ENCODE results near the gene NDUFV1. TPM values are rescaled to one million over a fixed set of nuclear protein-coding genes. Genes with fewer than 3 reads are reported as not detected.

Gene NDUFV1
- total and polyA plus RNA-seq, 7 donors: 152 to 286 (median 217) TPM

GRCh38 chr11:67641338-67642172 is 34.8 kb downstream of the NDUFV1 start:
- intact Hi-C loops (cut with DNase I): no loop called here
- Histone ChIP-seq H3K36me3 (no peaks in the 10 kb centered on the region), H3K27ac (no peak overlapping the region), H3K4me1 (no peaks in the 10 kb centered on the region), H3K4me3 (no peak overlapping the region), H3K27me3 (peaks cover 0 to 4% (median 0%) of the 10 kb centered on the region in 3 donors), H3K9me3 (no peaks in the 10 kb centered on the region)
- TF ChIP-seq POLR2AphosphoS5 (IDR thresholded peaks at IDR 0.05) (no peak), POLR2A (IDR thresholded peaks at IDR 0.05) (no peak), CTCF (IDR thresholded peaks at IDR 0.05) (no peak), EP300 (IDR thresholded peaks at IDR 0.05) (no peak)
- 87 to 90% methylated on average over 28 of the region's 28 CpGs for WGBS, 2 donors
- peak; percentile 44 for DNase-seq

GRCh38 chr11:67642173-67643120 is 35.7 kb downstream of the NDUFV1 start:
- WGBS, 2 donors: 93% methylated on average over 15 of the region's 15 CpGs
- DNase-seq: peak; percentile 35
- TF ChIP-seq EP300 (IDR thresholded peaks at IDR 0.05): no peak
- no peak for TF ChIP-seq POLR2AphosphoS5 (IDR thresholded peaks at IDR 0.05)
- TF ChIP-seq CTCF (IDR thresholded peaks at IDR 0.05): no peak
- TF ChIP-seq POLR2A (IDR thresholded peaks at IDR 0.05): no peak
- peaks cover 0 to 11% (median 0%) of the 10 kb centered on the region in 3 donors for H3K27me3 ChIP-seq
- no peak overlapping the region for H3K27ac ChIP-seq
- intact Hi-C loops (cut with DNase I): no loop called here
- no peak overlapping the region for H3K4me3 ChIP-seq
- H3K4me1 ChIP-seq: no peaks in the 10 kb centered on the region
- no peaks in the 10 kb centered on the region for H3K9me3 ChIP-seq
- H3K36me3 ChIP-seq: no peaks in the 10 kb centered on the region

DNA sequence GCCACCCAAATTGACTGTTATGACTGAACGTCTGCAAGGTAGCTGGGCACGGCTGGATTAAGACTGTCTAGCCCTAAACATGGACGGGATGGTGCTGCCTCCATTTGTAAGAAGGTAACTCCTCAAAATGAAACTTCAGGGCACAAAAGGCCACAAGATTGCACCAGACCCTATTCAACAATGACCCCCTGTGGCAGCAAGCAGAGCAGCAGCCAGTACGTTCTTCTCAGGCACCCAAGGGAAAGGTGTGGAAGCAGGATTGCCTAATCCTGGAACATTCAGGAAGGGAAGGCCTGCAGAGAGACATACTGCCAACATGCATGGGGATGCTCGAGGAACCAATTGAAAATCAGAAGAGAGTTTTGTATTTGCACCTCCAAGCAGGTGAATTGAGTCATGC is 37.3 kb downstream of the NDUFV1 start:
- no peaks in the 10 kb centered on the region for H3K4me1 ChIP-seq
- H3K27me3 ChIP-seq: peaks cover 0 to 17% (median 0%) of the 10 kb centered on the region in 3 donors
- no peak for DNase-seq
- TF ChIP-seq POLR2AphosphoS5 (IDR thresholded peaks at IDR 0.05): no peak
- TF ChIP-seq CTCF (IDR thresholded peaks at IDR 0.05): no peak
- TF ChIP-seq EP300 (IDR thresholded peaks at IDR 0.05): no peak
- no peak for TF ChIP-seq POLR2A (IDR thresholded peaks at IDR 0.05)
- WGBS, 2 donors: 89 to 92% methylated on average over 5 of the region's 5 CpGs
- H3K36me3 ChIP-seq: no peaks in the 10 kb centered on the region
- intact Hi-C loops (cut with DNase I): no loop called here
- H3K27ac ChIP-seq: no peak overlapping the region
- H3K9me3 ChIP-seq: no peaks in the 10 kb centered on the region
- no peak overlapping the region for H3K4me3 ChIP-seq

DNA sequence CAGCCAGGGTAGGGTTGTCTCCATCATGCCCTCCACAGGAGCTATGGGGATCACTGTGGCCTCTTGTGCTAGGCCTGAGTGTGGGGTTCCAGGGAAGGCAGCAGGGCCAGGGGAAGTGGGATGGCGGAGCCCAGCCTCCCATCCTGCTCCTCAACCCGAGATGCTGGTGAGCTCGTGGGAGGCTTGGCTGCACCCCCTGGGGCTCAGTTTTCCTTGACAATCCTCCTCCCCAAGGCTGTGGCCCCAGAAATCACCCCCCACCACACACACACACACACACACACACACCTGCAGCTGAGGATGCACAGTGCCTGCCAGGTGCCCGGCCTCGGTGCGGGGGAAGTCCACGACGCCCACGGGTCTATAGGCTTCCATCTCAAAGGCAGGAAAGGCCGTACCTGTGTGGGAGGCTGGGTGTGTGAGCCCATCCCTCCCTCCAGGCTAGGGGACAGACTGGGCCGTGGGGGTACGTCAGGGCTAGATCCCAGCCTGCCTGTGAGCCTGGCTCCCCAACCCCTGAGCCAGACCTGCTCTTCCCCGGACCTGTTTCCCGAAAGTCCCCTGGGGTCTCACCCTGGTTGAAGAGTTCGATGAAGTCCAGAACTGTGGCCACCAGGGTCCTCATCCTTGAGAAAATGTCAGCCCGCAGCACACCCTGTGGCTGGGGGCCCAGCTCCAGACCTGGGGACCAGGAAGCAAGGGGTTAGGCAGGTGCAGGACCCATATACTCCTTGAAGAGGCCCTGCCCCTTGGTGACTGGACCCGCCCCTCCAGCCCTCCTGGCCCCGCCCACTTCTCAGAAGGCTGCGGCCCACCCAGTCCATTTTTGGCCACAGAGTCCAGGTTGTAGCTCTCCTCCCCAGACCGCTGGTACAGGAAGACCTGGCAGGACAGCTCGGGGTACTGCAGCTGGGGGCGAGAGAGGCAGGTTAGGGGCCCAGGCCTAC is 38.0 kb downstream of the NDUFV1 start:
- H3K9me3 ChIP-seq: no peaks in the 10 kb centered on the region
- intact Hi-C loops (cut with DNase I): no loop called here
- DNase-seq: peak; percentile 2
- peaks cover 0 to 16% (median 0%) of the 10 kb centered on the region in 3 donors for H3K27me3 ChIP-seq
- no peaks in the 10 kb centered on the region for H3K36me3 ChIP-seq
- no peak overlapping the region for H3K27ac ChIP-seq
- H3K4me1 ChIP-seq: no peaks in the 10 kb centered on the region
- no peak overlapping the region for H3K4me3 ChIP-seq
- TF ChIP-seq POLR2AphosphoS5 (IDR thresholded peaks at IDR 0.05): no peak
- no peak for TF ChIP-seq CTCF (IDR thresholded peaks at IDR 0.05)
- no peak for TF ChIP-seq POLR2A (IDR thresholded peaks at IDR 0.05)
- TF ChIP-seq EP300 (IDR thresholded peaks at IDR 0.05): no peak
- WGBS, 2 donors: 84 to 89% methylated on average over 22 of the region's 22 CpGs

All from sigmoid colon (tissue), 7 donors.